ENCODE results near the gene DYSF.

Gene DYSF

GRCh38 chr2:71567625-71568024, 114.3 kb downstream of the DYSF start:
- no peak overlapping the region for H3K27ac ChIP-seq
- TF ChIP-seq ZFX (IDR thresholded peaks at IDR 0.05): no peak
- no peak for TF ChIP-seq CTCF (conservative IDR thresholded peaks at IDR 0.05)

- no peak overlapping the region for H3K27ac ChIP-seq
- no peak for TF ChIP-seq ZFX (IDR thresholded peaks at IDR 0.05)
- TF ChIP-seq CTCF (conservative IDR thresholded peaks at IDR 0.05): no peak
These were observed 114.7 kb downstream of the DYSF start for GRCh38 chr2:71568103-71568502.

- no peak for TF ChIP-seq ZFX (IDR thresholded peaks at IDR 0.05)
- no peak for TF ChIP-seq CTCF (conservative IDR thresholded peaks at IDR 0.05)
These were observed 117.2 kb downstream of the DYSF start for GRCh38 chr2:71570511-71570910.

GRCh38 chr2:71570951-71571460, 117.6 kb downstream of the DYSF start:
- TF ChIP-seq ZFX (IDR thresholded peaks at IDR 0.05) (no peak), CTCF (conservative IDR thresholded peaks at IDR 0.05) (no peak)
- no peak overlapping the region for H3K27ac ChIP-seq

More at GRCh38 chr2:71570511-71570910, 117.2 kb downstream of the DYSF start:
- H3K27ac ChIP-seq: no peak overlapping the region

GRCh38 chr2:71571945-71572344, 118.6 kb downstream of the DYSF start:
- H3K27ac ChIP-seq: no peak overlapping the region
- TF ChIP-seq ZFX (IDR thresholded peaks at IDR 0.05): no peak
- TF ChIP-seq CTCF (conservative IDR thresholded peaks at IDR 0.05): no peak

- TF ChIP-seq CTCF (conservative IDR thresholded peaks at IDR 0.05) (no peak), ZFX (IDR thresholded peaks at IDR 0.05) (no peak)
These were observed 122.6 kb downstream of the DYSF start for GRCh38 chr2:71575966-71576365.

GRCh38 chr2:71576541-71576940, 123.2 kb downstream of the DYSF start:
- H3K27ac ChIP-seq: no peak overlapping the region
- TF ChIP-seq ZFX (IDR thresholded peaks at IDR 0.05) (no peak), CTCF (conservative IDR thresholded peaks at IDR 0.05) (no peak)

More at GRCh38 chr2:71575966-71576365, 122.6 kb downstream of the DYSF start:
- H3K27ac ChIP-seq: no peak overlapping the region

All from C4-2B (cell line).